ENCODE results near the gene SCAMP2.

Gene SCAMP2

DNA sequence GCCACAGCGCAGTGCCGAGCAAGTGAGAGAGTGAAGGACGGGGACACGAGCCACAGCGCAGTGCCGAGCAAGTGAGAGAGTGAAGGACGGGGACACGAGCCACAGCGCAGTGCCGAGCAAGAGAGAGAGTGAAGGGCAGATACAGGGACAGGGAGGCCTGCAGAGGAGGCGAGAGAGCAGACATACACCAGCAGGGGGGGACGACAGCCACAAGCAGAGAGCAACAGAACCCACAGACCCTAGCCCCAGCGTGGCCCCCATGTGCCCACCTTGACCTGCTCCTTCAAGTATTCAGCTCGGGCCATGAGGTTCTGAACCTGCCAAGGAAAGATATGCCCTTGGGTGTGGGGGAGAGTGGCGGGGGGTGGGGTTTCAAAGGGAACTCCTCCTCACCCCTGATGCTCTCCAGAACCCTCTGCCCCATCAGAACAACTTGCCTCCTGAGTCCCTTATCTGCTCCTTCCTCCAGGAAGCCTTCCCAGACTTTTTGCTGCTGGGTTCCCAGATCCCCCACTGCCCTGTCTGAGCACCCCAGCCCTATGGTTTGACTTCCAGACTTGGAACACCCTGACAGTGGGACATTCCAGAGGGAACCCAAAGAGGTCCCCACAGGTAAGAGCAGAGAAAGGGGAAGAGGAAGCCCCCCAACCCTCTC lies 35.6 kb downstream of the SCAMP2 start:
- no peak for DNase-seq

DNA sequence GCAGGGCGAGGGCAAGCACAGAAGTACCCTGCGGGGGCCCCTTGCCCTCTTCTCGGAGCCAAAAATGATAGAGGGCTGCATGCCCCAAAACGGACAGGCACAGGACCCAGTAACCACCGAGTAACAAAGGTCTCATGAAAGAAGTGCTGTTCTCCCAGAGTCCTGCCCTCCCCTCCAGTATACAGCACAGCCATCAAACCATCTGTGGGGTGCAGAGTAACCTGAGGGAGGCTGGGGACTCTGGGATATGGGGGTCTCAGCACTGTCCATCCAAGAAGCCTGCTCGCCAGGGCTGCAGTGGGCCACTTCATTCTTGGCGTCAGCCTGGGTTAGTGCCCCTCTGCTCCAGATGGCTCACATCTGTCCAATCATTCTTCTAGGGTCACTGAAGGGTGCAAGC lies 36.3 kb downstream of the SCAMP2 start:
- DNase-seq = no peak

DNA sequence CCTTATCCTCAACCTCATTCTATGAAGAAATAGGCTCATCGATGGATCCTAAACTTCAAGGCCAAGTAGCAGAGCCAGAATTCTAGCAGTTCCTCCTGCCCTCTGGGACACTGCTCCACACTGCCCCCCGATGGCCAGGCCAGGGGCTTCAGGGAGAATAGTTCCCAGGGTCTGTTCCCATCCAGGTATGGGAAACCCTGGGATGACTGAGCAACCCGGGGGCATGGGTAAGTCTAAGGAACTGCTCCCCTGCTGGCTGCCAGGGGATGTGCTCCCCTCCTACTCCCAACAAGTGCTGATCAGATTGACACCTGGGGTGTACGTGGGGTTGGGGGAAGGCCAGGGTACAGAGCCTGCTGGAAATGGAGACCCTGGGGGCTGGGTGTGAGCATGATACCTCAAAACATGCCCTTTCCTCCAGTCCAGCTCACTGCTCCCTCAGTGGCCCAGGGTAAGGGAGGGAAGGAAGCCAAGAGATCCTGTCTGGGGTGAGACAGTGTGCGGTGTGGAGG lies 37.8 kb downstream of the SCAMP2 start:
- peak; percentile 24 to 51 for DNase-seq

DNA sequence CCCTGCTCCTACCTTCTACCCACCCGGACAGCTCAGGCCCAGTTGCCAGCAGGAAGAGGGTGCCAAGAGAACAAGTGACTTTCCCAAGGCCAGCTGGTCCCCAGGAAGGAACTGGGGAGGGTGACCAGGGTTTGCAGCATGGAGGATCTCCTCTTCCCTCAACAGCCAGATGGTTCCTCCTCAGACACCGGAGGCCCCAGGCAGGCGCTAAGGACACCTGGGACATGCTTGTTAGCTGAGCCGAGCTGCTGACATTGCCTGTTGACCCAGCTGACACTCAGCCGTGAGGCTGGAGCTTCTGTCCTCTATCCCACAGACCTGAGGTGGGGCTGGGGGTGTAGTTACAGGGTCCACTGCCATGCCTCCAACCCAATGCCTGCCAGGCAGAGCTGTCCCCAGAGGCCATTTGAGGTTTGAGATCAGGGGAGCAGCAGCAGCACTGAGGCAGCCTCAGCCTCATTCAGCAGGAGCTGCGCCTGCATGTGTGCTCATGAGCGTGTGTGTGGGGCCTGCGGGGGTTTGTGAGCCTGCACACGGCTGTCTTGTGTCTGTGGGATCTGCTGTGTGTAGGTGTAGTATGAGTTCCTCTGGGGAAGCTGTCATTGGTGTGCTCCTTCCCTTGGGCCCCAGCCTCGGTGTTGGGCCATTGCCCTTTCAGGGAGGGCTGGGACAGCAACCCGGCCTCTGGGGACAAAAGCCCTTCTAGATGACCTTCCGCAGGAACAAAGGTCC lies 39.6 kb downstream of the SCAMP2 start:
- DNase-seq = no peak

DNA sequence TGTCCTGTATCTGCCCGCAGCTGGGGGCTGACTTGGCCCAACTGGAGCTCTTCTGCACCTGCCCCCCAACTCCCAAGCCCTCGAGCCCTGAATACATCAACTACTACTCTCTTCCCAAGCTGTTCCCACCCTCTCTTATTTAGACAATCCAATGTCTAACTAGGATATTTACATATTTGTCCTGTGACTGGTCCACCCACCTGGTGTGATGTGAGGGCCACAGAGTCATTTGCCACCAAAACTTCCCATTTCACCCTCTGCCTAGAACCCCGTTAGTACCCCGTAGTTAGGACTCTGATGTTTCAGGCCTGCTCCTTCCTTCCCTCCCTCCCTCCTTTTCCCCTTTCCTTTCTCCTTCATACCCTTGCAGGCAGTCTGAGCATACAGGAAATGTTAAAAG lies 40.3 kb downstream of the SCAMP2 start:
- no peak for DNase-seq

DNA sequence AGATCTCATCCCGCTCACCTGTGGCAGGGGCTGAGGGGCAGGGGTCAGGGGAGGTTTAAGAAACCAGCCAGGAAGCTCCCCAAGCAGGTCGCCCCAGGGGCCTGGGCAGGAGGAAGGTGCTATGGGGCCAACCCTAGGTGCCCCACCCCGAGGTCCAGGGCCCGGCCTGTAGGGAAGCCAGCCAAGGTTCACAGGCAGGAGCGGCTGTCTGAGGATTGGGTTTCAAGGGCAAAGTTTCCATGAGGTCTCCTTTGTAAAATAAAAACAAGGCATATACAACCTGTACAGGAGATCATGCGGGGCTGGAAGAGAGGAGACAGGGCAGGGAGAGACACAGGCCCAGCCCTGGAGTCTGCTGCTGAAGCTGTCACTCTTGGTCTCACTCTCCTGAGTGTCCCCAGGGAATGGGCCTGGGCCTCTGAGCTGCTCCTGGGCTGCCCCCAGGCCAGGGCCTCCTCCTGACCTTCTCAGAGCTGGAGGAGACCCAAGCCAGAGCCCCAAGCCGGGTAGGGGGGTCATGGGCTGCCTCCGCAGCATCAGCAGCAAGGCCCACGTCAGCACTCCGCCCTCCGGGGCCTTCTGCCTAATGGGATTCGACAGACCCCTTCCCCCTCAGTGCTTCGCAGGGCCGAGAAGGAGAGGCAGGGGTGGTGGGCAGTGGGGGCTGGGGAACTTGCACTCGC lies 41.2 kb downstream of the SCAMP2 start:
- no peak for DNase-seq

DNA sequence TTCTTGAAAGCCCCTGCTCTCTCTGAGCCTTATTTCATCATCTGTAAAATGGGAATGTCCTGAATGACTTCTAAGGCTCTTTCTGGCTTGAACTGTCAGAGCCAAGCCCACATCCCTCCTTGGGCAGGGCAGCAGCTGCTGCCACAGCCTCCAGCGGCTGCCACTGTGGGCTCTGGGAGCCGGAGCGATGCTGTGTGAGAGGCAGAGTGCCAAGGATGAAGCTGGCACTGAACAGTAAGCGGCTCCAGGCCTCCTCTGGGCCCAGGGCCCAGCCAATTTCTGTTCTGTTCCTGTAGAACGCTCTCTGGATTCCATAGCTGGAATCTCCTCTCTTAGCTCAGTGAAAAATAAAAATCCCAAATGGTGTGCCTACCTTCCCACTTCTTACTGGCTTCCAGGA lies 42.3 kb downstream of the SCAMP2 start:
- no peak for DNase-seq

DNA sequence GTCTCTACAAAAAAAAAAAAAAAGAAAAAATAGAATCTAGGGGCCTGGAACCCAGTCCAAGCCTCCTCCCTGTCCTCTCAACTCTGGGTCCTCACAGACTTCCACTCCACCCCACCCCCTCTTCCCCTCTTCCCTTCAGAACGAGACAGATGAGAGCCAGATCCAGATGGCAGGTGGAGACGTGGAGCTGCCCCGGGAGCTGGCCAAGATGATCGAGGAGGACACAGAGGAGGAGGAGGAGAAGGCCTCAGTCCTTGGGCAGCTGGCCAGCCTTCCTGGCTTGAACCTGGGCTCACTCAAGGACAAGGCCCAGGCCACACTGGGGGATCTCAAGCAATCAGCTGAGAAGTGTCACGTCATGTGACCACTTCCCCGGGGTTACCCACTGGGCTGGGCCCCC lies 43.2 kb downstream of the SCAMP2 start:
- DNase-seq = no peak

DNA sequence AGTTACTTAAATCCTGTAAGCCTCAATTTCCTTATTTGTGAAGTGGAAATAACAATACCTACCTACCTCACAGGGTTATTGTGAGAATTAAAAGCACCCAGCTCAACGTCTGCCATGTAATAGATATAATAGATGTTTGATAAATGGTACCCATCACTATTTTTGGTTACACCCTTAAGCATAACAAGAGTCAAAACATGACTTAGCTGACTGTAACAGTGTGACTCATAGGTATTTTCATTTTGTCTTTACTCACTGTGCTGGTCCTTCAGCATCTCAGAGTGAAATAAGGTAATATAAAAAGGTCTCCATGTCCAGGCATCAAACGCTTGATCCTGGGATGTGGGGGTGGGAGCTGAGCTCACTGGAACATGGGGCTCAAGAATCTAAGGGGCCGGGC lies 43.7 kb downstream of the SCAMP2 start:
- no peak for DNase-seq

DNA sequence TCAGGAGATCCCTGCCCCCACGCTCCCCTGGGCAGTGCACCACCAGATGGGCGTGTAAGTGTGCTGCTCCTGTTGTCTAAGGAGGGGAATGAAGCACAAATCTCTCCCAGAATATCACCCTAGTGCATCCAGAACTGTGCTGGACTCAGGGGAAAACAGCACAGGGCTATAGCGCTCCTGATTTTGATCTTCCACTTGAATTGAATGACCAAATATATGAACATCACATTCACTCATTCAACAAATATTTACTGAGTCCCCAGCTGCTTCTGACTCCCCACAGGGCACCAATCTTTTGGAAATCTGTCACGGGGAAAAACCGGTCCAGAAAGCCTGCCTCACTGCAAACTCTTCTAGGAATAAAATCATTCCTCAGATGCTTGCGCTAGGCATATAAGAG lies 44.3 kb downstream of the SCAMP2 start:
- DNase-seq = no peak

DNA sequence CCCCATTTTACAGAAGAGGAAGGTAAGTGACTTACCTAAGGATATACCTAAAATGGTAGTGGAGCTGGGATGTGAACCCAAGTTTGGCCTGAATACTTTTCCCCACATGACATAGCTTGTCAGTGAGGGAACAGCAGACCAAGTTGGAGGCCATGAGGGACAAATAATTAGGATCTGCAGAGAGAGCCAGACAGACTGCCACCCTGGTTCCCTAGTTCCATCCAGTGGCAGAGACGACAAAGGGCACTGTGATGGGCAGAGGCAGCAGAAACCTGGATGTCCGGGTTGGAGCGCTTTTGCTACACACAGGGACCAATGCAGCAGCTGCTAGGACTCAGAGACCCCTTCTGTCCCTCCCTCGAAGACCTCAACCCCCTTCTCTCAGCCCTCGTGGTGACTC lies 45.6 kb downstream of the SCAMP2 start:
- DNase-seq = no peak

DNA sequence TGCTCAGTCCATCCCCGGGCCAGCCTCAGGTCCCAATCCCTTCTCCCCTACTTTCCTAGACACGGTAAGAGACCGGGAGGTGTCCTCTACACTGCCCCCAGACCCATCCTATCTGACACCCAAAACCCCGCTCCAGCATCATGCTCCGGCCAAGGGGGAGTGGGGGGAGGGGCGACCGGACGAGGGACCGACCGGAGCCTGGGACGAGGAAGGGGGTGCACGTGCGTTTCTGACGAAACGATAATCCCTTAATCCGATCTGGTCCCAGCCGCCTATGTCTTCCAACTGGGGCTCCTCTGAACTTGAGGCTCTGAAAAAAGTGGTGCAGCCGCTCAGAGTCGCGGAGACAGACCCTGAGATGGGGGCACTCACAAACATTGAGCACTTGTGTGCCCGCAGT lies 46.2 kb downstream of the SCAMP2 start:
- no peak for DNase-seq

DNA sequence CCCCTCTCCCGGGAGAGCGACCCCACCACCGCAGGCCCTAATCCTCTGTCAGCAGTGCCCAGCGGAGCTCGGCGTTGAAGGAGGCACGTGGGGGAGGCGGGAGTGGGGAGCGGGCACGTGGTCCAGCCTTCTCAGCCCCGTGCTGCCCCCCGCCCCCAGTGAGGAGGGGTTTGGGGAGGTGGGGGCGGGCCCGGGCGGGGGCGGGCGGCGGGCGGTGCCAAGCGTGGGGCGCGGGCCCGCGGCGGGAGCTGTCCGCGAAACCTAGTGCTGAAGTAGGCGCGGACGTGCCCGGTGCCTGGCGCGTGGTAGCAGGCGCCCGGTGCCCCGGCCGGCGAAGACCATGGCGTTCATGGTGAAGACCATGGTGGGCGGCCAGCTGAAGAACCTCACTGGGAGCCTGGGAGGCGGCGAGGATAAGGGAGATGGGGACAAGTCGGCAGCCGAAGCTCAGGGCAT lies 46.8 kb downstream of the SCAMP2 start, which contains the start of gene CPLX3:
CPLX3 (plus strand) TSS at position 264 of the 456 bp plus-strand sequence; CDS start at position 341, 77 bp downstream.
- peak; percentile 20 to 59 for DNase-seq

DNA sequence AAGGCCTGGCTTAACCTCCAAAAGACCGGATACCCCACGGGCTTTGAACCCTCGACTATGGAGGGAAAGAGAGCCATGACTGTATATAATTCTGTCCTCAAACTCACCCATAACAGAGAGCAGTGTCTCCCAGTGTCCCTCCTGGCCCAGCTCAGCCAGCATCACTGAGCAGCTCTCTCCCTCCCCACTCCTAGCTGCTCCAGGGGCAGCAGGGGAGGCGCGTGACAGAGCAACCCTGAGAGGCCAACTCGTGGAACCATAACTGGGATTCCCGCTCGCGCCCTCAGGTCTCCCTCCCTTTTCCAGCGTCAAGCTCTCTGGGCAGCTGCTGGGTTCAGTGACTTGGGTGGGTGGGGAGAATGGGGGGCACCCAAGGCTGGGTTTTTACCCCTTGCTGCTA lies 47.3 kb downstream of the SCAMP2 start:
- DNase-seq = no peak

DNA sequence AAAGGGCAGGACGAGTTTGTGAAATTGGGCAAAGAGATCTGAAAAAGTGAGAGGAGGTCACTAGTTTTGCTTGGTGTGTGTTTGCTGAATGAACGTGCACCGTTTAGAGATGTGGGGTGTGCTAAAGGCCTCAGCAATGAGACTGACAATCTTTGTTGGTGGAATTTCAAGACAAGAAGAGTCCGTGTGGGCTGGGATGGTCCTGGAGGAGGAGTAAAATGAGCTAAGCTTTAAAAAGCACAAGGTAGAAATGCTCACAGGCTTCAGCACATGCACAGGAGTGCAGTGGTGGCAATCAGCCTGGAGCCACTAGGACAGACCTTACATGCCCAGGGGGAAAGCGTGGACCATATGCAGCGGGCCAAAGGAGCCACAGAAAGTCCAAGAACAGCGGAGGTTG lies 48.2 kb downstream of the SCAMP2 start:
- DNase-seq = no peak

DNA sequence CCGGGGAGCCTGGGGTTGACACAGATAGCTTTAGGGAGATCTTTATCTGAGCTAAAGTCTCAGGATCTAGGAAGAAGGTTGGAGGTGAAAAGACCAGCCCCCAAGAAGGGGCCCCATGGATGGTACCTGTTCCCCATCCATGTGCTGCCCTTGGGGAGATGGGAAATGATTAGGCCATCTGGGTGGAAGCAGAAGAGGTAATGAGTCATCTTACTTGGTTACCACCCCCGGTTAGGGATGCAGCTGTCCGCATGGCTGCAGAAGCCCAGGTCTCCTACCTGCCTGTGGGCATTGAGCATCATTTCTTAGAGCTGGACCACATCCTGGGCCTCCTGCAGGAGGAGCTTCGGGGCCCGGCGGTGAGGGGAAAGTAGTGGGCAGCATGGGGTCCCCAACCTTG lies 49.8 kb downstream of the SCAMP2 start:
- no peak for DNase-seq

DNA sequence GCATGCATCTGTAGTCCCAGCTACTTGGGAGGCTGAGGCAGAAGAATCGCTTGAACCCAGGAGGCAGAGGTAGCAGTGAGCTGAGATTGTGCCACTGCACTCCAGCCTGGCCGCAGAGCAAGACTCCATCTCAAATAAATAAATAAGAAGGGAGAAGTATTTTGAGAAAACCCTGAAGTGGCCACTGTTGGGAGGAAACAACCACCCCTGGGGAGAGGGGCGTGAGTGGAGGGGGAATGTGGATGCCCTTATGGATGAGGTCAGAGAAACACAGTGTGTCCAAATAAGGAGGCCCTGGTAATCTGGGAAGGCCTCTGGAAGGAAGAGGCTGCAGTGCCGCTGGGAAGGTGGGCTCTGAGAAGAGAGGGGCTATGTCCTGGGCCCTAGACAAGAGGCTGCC lies 50.9 kb downstream of the SCAMP2 start:
- DNase-seq = no peak

DNA sequence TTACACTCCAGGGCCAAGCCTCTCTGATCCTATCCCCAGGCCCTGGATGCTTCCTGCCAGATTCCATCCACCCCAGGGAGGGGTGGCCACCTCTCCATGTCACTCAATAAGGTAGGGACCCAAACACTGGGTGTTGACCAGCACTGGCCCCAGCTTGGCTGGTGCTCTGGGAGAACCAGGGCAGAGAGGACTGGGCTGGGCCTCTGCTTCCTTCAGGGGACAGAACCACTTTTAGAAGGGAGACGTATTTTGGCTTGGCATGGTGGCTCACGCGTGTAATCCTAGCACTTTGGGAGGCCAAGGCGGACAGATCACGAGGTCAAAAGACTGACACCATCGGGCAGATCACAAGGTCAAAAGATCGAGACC lies 51.4 kb downstream of the SCAMP2 start:
- DNase-seq = no peak

DNA sequence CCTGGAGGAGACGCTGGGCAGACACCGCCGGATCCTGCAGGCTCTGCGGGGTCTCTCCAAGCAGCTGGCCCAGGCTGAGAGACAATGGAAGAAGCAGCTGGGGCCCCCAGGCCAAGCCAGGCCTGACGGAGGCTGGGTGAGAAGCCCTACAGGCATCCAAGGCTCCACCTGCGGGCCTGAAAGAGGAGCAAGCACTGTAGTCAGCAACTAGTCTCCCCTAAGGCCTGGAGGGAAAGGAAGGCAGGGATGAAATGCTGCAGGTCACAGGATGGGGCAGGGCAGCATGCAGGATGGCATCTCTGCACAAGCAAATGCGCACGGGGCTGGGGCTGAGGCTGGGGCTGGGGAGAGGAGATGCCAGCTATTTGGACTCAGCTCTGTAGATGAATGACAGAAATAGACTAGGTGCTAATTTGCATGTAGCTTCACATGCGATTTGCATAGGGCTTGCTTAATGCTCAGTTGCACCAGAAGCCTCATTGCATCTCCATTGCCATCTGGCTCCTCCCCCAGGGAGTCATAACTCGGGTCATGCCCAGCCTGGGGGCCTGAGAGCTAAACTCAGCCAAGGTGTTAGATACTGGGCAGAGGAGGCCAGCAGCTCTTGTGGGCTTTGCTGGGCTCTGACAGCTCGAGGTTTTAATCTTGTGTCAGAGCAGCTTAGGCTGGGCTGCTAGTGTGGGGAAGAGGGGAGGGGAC lies 51.9 kb downstream of the SCAMP2 start:
- DNase-seq = peak in 1 of 2 donors; percentile 31

DNA sequence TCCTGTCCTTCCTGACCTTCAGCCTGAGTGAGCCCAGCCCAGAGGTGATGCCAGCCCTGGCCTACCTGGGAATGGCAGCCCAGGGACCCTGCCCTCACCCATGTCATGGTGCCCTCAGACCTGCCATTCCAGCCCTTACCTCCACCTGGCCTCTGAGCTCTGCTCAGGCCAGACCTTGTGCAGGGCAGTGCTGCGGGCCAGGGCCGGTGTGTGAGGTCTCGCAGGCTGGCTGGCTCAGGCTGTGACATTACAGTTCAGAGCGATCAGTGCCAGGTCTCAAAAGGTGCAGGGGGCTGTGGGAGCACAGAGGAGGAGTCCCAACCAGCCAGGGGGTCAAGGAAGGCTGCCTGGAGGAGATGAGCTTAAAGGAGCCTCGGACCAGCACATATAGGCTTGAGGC lies 53.1 kb downstream of the SCAMP2 start:
- DNase-seq = no peak

DNA sequence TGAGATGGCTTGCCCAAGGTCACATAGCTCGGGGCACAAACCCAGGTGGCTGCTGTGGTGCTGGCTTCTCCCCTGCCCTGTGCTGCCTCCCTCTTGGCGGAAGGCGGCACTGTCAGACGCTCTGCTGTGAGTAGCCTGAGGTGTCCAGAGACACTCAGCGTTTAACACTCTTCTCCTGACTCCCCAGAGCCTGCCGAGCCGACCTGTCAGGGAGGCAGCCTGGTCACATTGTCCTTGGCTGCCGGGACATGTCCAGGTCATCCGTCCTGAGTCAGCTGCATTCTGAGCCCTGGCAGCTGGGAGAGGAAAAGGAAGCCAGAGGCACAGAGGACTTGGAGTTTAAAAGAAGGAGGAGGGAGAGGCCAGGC lies 55.8 kb downstream of the SCAMP2 start:
- no peak for DNase-seq

DNA sequence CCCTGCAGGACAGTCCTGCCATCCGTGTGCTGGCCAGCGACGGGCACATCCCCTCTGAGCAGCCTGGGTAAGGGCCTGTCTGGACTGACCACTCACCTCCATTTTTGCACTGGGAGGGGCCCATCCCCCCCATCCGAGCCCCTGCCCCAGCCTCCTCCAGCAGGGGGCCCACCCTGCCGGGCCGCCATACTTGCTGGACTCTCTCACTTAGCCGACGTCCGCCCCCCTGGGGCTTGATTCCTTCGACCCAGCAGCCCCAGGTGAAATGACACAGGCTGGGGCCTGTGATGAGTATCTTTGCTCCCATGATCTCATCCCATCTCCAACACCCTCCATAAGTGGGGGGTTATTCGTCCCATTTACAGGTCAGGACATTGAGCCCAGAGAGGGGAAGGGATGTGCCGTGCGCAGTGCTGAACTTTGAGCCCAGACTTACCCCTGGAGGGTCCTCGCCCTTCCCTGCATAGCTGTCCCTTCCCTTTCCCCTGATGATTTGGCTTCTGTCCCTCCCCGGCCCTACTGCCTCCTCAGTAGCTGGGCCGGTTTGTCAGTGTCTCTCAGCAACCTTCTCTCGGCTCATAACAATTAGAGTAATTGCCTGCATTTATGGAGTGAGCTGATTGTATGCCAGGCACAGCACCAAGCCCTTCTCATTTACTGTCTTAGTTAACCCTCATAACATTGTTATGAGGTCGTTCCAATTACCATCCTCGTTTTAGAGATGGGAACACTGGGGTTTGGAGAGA lies 56.4 kb downstream of the SCAMP2 start:
- no peak for DNase-seq

DNA sequence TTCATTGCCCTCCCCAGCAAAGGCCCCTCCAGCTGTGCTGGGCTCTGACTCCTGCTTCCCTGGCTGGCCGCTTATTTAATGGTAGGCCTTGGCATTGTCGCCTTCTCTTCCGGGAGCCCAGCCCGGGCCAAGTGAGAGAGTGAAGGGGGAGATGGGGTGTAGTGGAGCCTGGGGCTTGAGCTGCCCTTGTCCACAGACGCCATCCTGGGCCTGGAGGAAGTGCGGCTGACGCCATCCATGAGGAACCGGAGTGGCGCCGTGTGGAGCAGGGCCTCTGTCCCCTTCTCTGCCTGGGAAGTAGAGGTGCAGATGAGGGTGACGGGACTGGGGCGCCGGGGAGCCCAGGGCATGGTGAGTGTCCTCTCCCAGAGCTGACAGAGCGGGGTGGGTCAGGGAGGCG lies 57.2 kb downstream of the SCAMP2 start:
- DNase-seq = no peak
